NCI-H128 (cell line): ENCODE data around the gene HNRNPA2B1.
"Not testable (repeated sequence)": the region's sequence is repeated elsewhere in the genome, so short reads cannot be mapped to it uniquely, and the experiment has no call there.

Experiments
- DNase-seq: peaks from one replicate; lab custom pipeline; 2025; ENCODE audit not compliant: unreplicated experiment; lab: John Stamatoyannopoulos, UW

The HNRNPA2B1 gene

GRCh38 chr7:26198133-26198780 lies 2.3 kb downstream of the HNRNPA2B1 start:
- DNase-seq, result no peak

- DNase-seq, result no peak
Observed at GRCh38 chr7:26197153-26198115, 3.1 kb downstream of the HNRNPA2B1 start.

- DNase-seq, result no peak
Observed at GRCh38 chr7:26195867-26196657, 4.5 kb downstream of the HNRNPA2B1 start.

- no peak for DNase-seq
Observed at GRCh38 chr7:26195182-26195581, 5.4 kb downstream of the HNRNPA2B1 start.

GRCh38 chr7:26194764-26195163 lies 5.8 kb downstream of the HNRNPA2B1 start:
- not testable (repeated sequence) for DNase-seq

GRCh38 chr7:26193432-26194207 lies 6.9 kb downstream of the HNRNPA2B1 start:
- DNase-seq, result no peak

GRCh38 chr7:26192485-26193087 lies 8.0 kb downstream of the HNRNPA2B1 start:
- DNase-seq, result no peak

- no peak for DNase-seq
Observed at GRCh38 chr7:26191974-26192479, 8.5 kb downstream of the HNRNPA2B1 start.

DNA sequence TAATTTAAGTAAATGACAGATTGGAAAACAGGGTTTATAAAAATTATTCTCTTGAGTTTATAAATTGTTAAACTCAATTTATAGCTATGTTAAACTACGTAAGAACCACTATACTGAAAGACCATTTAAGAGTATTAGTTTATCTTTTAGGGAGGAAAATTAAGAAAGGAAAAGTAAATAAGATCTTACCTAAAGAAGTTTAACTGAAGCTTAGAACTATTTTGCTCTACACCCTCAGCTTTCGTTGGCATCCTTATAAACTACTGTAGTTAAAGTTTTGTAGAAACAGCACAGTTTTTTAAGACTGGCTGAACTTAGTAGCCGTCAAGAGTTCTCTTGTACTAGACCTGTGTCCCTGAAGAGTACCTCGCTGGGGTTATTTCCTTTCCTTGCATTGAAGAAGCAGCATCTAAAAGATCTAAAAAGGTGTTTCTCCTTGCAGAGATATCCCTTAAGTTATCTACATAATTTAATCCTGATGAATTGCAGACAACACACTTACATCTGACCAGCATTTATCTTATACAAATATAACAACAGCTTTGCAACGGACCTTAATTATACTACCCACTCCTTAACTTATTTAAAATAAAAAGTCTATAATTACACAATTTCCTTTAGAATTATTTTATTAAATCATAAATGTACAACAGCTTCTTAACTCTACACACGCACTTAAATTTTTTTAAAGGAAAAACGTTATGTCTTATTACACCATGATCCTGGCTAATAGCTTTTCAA lies 9.1 kb downstream of the HNRNPA2B1 start:
- DNase-seq, result no peak

DNA sequence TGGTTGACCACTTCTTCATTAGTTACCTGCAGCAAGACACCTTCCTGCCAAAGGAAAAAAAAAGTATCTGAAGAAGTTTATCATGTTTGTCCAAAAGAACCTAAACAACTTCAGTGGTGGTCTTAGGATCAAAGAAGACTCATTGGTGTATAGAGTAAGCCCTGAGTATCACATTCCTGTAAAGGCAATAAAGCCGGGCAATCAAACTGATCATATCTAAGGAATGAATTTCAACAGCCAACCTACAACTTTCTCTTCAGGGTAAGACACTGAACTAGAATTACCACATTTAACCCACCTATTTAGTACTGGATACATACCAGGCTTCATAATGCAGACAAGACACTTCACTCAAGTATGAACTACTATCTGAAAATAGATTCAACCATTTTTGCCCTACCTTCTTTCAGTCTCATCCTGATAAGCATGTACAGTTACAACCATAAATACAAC lies 10.1 kb downstream of the HNRNPA2B1 start:
- DNase-seq, result no peak

DNA sequence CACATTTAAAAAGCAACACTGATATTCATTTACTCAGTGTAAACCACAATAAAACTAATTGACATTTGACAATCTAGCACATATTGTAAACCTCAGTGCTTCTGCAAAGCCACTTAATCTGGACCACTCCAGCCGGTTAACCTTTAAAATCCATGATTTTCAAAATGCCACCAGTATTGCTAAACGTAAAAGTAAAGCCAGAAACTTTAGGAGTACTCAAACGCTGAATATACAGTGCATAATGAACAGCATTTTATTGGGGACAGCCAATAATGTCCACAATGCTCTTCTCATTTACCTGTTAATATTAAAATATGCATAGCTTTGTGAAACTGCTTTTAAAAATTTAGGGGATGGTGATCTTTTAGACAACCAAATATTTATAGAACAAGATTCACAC lies 10.8 kb downstream of the HNRNPA2B1 start:
- DNase-seq, result no peak

DNA sequence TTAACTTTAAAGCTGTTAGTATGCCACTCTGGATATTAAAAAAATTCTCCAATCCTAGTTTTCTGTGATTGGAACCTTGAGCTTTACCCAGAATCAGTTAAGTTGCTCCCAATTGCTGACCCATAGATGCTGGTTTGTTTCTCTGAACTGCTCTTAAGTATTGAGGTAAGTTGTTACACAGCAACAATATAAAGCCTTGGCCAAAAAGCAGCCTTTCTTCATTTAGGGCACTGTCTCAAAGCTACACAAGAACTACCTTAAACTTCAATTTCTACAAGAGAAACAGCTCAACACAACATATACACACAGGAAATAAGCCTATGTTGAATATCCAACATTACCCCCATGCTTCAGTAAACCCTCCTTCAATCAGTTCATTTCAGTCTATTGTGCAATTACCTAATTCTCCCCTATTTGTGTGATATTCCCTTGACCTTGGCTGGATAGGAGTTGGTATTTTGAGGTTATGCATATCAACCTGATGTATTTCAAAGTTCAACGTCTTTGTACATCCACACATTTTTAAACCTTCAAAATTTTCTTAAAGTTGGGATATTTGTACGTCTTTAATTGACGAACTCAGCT lies 11.5 kb downstream of the HNRNPA2B1 start:
- DNase-seq, result no peak

- DNase-seq, result no peak
Observed at GRCh38 chr7:26188206-26188956, 12.2 kb downstream of the HNRNPA2B1 start.

DNA sequence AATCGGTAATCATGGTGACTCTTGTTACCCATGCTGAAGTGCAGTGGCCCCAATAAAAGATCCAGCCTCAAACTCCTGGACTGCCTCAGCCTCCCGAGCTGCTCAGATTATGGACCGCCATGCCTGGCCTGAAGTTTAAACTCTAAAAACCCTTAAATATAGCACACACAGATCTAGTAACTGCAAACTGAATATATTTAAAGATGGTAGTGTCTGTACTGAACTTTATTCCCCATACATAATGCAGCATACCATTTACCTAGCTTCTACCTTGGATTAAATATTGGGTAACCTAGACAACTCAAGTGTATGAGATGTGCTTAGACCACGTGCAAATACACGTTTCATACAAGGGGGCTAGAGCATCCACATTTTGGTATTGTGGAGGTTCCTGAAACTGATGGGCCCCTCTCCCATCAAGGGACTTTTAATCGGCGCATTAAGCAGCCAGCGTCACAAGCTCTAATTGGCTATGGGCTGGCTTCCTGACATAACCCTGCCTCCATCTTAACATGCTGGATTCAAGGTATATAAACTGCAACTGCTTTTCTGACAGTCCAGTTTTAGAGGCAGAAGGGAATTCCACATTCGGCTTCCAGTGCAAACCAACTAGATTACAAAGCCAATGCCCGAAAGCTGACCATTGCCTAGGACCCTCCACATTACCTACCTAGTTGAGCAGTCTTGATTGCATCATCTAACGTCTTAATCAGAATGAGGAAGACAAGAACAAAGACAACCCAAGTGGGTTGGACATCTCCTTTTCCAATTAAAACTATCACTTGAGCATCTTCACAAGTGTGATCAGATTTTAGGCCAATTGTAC lies 13.0 kb downstream of the HNRNPA2B1 start:
- no peak for DNase-seq

DNA sequence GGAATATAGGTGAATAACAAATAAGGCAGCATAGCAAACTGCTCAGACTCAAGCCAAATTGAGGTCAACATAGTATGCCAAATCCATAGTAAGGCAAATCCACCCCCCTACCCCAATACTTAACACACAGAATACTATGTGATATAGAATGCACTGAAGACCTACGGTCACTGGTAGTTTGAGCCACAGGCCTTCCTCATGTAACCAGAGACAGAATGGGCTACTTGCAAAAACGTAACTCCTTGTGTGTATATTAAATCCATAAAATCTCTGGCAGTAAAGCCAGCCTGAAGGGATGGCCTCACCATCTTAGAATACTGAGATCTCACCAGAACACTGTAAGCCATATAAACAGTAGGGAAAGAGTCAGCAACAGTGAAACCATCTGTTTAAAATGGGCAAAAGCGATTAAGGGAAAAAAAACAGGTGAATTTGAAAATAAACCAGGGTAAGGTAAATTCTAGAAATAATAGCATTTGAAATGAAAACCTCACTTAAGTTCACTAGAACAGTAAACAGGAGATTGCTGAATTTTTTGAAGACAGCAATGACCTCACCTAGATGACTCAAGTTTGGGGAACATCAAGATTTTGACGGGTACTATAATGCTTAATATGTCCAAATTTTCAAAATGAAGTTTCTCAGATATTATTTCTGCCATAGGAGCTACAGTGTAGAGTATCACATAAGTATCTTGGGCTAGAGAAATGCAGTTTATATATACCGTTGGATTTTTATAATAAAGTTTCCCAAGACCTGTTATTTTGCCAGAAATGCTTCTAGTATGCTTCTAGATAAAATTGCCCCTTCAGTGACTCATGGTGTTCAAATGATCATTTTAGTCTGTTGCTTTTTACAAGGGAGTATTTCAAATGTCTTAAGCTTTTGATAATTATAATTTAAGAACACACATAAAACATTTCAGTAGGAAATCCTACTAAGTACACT lies 13.9 kb downstream of the HNRNPA2B1 start:
- DNase-seq, result no peak

DNA sequence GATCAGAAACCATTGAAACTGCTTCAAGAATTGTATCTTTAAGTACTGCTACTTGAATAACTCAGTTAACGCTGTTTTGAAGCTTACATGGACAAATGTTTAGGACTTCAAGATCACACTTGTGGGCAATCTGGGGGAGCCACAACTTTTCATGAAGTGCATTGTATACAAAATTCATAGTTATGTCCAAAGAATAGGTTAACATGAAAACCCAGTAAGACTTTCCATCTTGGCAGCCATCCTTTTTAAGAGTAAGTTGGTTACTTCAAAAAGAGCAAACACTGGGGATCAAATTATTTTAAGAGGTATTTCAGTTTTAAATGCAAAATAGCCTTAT lies 14.7 kb downstream of the HNRNPA2B1 start:
- no peak for DNase-seq
